GM12878 (cell line): ENCODE data around the gene COL4A4.

ENCODE experiments used
- BACH1 ChIP-seq: fragments of 450-650 bp; IDR thresholded peaks from 2 replicates; pipeline ENCODE4 v1.6.1; 2017; ENCODE audit warnings: mild to moderate bottlenecking, borderline replicate concordance
- CEBPB ChIP-seq, 2 experiments: fragments of 150-350 bp in 1 of 2; IDR thresholded peaks; 2 replicates each; pipeline ENCODE4 v1.6.1; 2012 to 2014; ENCODE audit warnings: low read depth in 2 of 2, low read length in 2 of 2, borderline replicate concordance in 1 of 2, inconsistent platforms in 1 of 2
- CTCF ChIP-seq, 3 experiments: IDR thresholded peaks in 2 of 3; conservative IDR thresholded peaks in 1 of 3; 2 replicates each; pipeline ENCODE4 v1.5.1; 2011; ENCODE audit warnings: low read depth in 3 of 3, low read length in 3 of 3, mild to moderate bottlenecking in 3 of 3, control low read depth in 2 of 3, moderate library complexity in 2 of 3, inconsistent platforms in 1 of 3, mixed read lengths in 1 of 3; ENCODE audit not compliant: control insufficient read depth in 2 of 3, insufficient read depth in 1 of 3; ENCODE audit errors: extremely low read depth in 1 of 3
- CUX1 ChIP-seq: IDR thresholded peaks from 2 replicates; pipeline ENCODE4 v1.6.1; 2012; ENCODE audit warnings: improper control_type of control experiment, low read depth, low read length; ENCODE audit not compliant: insufficient replicate concordance
- KDM1A ChIP-seq: fragments of 200-600 bp; sonication (generic); IDR thresholded peaks from 2 replicates; pipeline ENCODE4 v1.6.1; 2016; ENCODE audit warnings: borderline replicate concordance
- PML ChIP-seq: IDR thresholded peaks from 2 replicates; pipeline ENCODE4 v1.6.1; 2012; ENCODE audit warnings: low read length, inconsistent platforms
- POLR2A ChIP-seq: IDR thresholded peaks from 2 replicates; pipeline ENCODE4 v1.6.1; 2011; ENCODE audit warnings: low read depth, mild to moderate bottlenecking, low read length
- SMC3 ChIP-seq: IDR thresholded peaks from 2 replicates; pipeline ENCODE4 v1.6.1; 2011; ENCODE audit warnings: low read length, improper control_type of control experiment, borderline replicate concordance
- SPI1 ChIP-seq: IDR thresholded peaks from 2 replicates; pipeline ENCODE4 v1.6.1; 2011; ENCODE audit warnings: low read depth, mild to moderate bottlenecking, low read length, moderate library complexity, borderline replicate concordance; ENCODE audit not compliant: insufficient read depth
- SREBF1 ChIP-seq: IDR thresholded peaks from 2 replicates; pipeline ENCODE4 v1.6.1; 2012; ENCODE audit warnings: mild to moderate bottlenecking, low read length
- ZBTB4 ChIP-seq: fragments of 450-650 bp; formaldehyde crosslinking; IDR thresholded peaks from 2 replicates; pipeline ENCODE4 v1.4.0; 2022; ENCODE audit warnings: mild to moderate bottlenecking, moderate library complexity

- TF ChIP-seq PML (no peak), SPI1 (no peak), SREBF1 (no peak), ZBTB4 (CRISPR knock-in tag) (no peak), CTCF (IDR thresholded peaks at IDR 0.05 in 2 of 3, conservative IDR thresholded peaks at IDR 0.05 in 1 of 3; ENCODE audit: control insufficient read depth in 2 of 3, extremely low read depth in 1 of 3, insufficient read depth in 1 of 3, low read depth in 3 of 3, low read length in 3 of 3) (no peak), CEBPB (IDR thresholded peaks at IDR 0.05; ENCODE audit: borderline replicate concordance in 1 of 2, low read depth in 2 of 2, low read length in 2 of 2) (no peak), BACH1 (no peak), SMC3 (no peak), CUX1 (no peak), KDM1A (no peak), POLR2A (no peak)
Measured at GRCh38 chr2:226978300-226978699, 185.7 kb downstream of the COL4A4 start.
